NCI-H1930 (cell line): Measurements from ENCODE around the gene EHMT1.
"Not testable (repeated sequence)": the region's sequence is repeated elsewhere in the genome, so short reads cannot be mapped to it uniquely, and the experiment has no call there.

Experiments used
- DNase-seq, 2 experiments: peaks; one replicate each; lab custom pipeline; 2025; lab: John Stamatoyannopoulos, UW

EHMT1 gene

DNA sequence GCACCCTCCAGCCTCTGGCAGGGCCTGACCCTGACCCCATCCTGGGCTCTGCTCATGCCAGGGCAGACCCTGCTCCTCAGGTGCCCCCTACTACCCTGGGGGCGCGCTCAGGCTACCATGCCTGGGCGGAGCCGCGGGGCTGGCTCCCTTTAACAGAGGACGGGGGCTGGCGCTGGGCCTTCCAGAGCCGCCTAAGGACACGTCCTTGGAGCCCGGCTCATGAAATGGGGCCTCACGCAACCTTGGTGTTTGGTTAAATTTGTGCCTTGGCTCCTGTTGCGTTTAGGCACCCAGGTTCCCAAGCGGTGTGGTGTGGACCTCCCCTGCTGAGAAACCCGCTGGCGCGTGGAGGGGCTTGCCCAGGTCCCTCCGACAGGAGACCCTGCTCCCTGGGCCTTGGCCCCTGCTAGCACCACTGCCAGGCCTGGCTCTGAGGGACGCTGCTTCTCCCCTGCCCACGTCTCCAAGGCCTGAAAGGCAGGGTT is 3.4 kb upstream of the EHMT1 start:
- no peak for DNase-seq

DNA sequence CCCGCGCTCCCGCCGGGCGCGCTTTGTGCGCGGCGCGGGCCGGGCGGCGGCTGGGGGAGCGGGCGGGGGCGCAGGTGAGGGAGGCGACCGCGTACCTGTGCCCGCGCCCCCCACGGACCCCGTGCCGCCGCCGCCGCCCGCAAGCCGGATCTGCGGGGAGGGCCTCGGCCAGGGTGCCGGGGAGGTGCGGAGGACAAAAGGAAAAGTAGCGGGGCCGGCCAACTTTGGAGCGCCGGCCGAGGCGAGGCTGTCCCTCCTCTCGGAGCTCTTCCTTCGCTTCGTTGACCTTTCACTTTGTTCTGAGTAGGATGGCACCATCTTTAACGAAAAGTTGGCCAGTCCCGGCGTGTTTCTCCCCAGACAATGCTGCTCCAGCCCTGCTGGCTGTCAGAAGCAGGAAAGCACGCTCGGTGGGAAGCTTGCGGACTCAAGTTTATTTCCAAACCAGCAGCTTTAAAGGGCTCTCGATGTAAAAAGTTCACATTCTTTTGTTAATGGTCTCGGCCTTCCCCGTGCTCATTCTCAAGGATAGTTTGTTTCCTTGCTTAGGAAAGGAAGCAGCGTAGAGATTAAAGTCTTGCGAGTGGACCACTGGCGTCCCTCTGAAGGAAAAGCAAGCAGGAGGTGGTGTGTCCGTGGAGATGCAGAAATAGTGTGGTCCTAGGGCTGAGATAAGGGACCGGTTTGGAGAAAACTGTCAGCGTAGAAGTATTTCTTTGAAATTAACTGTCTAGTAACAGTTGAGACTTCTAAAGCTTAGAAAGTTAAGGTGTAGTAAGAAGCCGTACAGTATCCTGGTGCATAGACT is 639 bp downstream of the EHMT1 start:
- DNase-seq, result no peak

DNA sequence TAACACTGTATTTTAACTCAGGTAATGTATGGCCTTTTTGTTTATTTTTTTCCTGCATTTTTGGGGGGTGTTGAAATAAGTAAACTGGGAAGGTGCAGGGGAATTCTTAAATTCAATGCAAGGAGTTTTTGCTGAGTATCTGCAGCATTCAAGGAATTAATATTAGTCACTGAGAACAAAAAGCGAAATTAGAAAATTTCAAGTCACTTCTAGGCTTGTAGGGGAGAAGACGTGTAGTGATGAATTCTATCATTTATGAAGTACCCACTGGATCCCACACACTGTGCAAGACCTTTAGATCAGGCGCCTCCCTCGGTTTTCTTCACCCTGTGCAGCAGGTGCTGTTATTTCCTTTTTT is 1.2 kb downstream of the EHMT1 start:
- no peak for DNase-seq

DNA sequence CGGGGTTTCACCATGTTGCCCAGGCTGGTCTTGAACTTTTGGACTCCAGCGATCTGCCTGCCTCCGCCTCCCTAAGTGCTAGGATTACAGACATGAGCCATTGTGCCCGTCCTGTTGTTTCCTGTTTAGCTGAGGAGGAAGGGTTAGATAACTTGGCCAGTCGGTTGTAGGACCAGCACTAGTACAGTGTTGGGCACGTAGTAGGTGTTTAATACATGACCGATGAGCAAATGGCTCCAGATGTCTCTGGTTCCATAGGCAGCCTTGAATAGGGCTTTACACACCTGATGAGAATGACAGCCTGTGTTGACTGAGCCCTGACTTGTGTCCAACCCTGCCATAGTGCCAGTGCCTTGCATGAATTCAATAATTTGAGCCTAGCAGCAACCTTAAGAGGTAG is 1.8 kb downstream of the EHMT1 start:
- no peak for DNase-seq

DNA sequence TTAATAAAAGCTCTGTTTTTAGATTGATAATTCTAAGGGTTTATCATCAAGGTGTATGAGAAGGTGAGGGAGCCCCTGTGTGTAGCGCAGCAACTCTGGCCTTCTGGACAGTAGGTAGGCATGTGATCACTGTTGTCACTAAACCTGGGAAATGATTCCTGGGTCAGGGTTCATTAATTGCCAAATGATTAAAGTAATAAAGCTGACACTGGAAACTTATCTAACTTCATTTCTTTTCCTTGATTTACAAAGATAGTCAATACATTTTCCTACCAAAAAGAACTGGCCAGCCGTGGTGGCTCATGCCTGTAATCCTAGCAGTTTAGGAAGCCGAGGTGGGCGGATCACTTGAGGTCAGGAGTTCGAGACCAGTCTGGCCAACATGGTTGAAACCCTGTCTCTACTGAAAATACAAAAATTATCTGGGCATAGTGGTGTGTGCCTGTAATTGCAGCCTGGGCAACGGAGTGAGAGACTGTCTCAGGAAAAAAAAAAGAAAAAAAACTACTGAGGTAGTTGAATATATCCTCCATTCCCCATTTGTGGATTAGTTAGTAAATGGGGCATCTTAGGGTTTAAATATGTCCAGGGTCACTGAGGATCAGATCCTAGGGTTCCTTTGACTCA is 2.4 kb downstream of the EHMT1 start:
- no peak for DNase-seq

DNA sequence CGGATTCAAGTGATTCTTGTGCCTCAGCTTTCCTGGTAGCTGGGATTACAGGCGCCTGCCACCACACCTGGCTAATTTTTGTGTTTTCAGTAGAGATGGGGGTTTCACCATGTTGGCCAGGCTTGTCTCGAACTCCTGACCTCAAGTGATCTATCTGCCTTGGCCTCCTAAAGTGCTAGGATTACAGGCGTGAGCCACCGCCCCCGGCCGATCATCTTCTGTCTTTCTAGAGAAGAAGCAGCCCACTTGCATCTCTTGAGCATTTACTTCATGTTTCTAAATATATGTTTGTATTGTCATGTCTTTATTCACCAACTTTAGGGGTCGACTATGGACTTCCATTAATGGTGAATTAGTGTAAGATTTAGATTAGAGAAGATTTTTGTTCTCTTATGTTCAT is 3.4 kb downstream of the EHMT1 start:
- not testable (repeated sequence) for DNase-seq

DNA sequence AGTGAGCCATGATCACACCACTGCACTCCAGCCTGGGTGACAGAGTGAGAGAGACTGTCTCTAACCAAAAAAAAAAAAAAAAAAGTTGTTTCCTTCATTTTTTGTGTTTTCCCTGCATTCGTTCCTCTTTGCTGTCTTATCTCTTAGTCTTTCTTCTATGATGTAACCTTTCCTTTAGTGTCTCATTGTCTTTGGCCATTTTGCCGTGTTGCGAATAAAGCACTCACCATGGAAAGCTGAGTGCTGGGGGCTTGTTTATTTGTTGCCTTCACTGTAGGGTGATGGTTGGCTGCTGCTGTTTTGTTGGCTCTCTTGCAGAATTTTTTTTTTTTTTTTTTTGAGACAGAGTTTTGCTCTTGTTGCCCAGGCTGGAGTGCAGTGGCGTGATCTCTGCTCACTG is 7.7 kb downstream of the EHMT1 start:
- DNase-seq, result no peak

DNA sequence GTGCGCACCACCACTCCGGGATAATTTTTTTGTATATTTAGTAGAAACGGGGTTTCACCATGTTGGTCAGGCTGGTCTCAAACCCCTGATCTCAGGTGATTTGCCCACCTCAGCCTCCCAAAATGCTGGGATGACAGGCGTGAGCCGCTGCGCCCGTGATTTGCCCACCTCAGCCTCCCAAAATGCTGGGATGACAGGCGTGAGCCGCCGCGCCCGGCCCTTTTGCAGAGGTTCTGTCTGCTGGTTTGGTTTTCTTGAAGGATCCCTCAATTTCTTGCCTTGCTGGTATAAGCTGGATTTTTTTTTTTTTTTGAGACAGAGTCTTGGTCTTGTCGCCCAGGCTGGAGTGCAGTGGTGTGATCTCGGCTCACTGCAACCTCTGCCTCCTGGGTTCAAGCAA is 8.6 kb downstream of the EHMT1 start:
- not testable (repeated sequence) for DNase-seq

DNA sequence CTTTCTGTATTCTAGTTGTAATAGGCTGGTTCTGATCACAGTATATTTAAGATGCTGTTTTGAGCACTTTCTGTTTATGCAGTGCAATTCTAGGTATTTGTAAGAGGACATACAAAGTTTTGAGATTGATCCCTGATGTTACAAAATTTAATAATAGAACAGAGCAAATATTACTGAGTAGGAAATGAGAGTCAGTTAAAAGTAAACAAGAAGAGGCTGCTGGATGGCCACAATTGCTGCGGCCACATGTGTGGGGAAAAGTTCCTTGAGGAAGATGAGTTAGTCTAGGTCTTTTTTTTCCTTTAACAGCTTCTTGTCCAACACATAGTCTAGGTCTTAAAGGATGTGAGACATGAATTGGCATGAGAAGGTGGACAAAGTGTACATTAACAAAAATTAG is 11.3 kb downstream of the EHMT1 start:
- DNase-seq, result no peak

DNA sequence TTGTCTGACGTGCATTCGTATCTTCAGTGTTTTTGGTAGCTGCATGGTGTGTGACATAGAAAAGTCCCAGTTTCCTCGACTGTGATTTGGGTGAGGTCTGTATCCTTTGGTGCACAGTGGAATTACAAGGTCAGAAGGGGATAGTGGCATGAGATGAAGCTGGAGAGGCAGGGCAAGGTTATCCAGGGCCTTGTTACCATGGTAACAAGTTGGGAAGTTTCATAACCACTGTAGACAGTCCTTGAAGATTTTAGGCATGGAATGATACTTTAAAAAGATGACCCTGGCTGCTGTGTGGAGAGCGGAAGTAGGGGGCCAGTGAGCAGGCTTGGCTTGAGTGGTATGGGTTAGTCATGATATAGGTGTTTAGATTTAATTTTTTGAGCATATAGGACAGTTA is 11.9 kb downstream of the EHMT1 start:
- DNase-seq, result no peak

DNA sequence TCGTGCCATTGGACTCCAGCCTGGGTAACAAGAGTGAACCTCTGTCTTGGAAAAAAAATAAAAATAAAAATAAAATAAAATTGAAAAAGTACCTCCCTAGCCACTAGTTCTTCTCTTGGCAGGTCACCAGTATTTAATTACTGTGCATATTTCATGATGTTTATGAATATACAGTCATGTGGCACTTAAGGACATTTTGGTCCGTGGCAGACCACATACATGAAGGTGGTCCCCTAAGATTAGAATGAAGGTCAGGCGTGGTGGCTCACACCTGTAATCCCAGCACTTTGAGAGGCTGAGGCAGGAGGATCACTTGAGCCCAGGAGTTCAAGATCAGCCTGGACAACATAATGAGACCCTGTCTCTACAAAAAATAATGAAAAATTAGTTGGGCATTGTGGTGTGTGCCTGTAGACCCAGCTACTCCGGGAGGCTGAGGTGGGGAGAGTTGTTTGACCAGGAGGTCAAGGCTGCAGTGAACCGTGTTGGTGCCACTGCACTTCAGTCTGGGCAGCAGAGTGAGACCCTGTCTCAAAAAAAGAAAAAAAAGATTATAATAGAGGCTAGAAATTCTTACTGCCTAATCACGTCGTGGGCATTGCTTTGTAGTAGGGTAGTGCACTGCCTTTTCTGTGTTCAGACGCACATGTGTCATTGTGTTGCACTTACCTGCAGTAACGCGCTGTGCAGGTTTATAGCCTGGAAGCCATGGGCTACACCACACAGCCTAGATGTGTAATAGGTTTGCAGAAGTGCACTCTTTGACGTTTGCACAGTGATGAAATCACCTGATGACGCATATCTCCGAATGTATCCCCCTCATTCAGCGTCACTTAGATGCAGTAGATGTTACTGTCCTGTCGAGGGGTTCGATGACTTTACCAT is 12.8 kb downstream of the EHMT1 start:
- no peak for DNase-seq

DNA sequence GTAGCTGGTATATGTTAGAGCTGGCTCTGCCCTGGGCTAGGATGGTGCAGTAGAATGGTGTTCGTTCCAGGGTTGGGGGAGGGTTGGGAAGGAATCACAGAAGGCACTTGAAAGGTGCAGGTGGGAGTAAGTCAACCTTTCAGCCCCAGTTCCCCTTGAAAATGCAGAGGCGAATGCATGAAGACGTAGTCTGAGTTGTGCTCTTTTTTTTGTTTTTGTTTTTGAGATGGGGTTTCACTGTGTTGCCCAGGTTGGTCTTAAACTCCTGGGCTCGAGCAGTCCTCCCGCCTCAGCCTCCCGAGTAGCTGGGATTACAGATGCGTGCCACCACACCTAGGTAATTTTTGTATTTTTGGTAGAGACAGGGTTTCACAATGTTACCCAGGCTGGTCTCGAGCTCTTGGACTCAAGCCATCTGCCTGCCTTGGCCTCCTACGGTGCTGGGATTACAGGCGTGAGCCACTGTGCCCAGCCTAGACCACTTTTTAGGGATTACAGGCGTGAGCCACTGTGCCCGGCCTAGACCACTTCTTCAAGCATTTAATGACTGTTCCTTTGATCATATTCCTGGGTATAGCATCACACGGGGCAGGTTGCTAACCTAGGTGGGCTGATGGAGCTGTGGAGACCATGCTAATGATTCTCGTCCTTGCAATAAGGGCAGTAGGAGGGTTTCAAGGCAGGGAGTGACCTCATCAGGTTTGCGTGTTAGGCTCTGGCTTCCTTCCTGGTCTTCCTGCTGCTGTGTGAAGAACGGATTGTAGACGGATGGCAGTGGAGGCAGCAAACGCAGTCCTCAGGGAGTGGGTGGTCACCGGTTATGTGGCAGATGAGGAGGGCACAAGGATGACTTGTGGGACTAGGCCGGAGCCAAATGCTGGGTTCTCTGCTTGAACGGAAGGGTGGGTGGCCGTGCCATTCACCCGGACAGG is 13.7 kb downstream of the EHMT1 start:
- DNase-seq, result no peak

DNA sequence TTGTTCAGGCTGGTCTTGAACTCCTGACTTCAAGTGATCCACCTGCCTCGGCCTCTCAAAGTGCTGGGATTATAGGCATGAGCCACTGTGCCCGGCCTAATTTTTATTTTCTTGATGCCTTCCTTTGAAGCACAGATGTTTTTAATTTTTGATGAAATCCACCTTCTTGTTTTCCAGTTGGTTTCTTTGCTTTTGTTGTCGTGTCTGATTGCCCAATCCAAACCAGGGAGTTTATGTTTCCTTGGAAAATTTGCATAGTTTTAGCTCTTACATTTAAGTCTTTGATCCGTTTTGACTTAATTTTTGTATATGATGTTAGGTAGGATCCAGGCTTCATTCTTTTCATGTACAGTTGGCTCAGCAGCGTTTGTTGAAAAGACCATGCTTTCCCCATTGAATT is 15.2 kb downstream of the EHMT1 start:
- no peak for DNase-seq

DNA sequence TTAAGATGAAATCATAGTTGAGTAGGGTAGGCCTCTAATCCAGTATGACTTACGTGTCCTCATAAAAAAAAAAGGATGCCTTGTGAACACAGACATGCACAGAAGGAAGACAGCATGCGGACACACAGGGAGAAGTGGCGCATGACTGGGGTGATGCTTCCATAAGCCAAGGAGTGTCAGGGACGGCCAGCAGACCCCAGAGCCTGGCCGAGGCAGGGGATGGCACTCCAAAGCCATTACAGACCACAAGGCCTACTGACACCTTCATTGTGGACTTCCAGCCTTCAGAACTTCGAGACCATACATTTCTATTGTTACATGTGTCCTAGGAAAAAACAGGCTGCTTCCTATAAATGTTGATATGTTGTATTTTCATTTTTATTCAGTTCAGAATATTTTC is 19.9 kb downstream of the EHMT1 start:
- DNase-seq, result no peak

DNA sequence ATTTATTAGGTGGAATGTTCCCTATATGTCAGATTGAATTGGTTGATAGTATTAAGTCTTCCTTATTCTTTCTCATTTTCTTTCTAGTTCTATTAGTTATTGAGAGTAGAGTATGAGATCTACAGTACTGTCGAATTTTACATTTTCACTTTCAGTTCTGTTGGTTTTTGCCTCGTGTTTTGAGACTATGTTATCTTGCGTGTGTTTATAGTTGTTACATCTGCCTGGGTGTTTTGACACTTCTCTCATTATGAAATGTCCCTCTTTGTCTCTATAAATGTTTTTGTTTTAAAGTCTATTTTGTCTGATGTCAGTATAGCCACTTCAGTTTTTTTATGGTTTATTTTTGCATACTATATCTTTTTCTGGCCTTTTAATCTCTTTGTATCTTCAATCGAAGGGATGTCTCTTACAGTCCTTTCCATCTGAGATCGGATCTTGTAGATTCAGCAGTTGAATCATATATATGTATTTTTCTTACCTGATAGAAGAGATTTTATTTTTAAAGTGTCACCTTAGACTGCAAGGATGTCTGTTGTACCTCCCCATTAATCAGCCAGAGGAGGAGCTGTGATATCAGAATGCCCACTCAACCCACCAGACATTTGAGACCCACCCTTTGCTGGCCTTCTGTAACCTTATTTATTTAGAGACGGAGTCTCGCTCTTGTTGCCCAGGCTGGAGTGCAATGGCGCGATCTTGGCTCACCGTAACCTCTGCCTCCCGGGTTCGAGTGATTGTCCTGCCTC is 20.7 kb downstream of the EHMT1 start:
- no peak for DNase-seq

DNA sequence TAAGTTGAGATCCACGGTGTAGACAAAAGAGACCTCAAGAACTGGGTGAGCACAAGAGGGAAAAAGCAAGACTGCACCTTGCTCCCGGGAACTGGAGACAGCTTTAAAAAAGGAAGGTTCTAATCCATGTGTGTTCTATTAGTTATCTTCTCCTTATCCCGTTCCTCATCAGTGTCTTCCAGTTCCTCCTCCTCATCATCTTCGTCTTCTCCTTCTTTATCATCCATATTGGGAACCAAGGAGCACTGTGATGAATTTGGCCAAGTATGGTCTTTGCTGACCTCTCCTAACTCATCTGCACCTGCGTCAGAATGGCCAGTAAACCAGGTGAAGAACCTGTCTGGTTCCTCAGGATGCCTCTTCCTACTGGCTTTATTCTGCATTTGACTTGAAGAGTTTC is 22.1 kb downstream of the EHMT1 start:
- DNase-seq, result no peak

DNA sequence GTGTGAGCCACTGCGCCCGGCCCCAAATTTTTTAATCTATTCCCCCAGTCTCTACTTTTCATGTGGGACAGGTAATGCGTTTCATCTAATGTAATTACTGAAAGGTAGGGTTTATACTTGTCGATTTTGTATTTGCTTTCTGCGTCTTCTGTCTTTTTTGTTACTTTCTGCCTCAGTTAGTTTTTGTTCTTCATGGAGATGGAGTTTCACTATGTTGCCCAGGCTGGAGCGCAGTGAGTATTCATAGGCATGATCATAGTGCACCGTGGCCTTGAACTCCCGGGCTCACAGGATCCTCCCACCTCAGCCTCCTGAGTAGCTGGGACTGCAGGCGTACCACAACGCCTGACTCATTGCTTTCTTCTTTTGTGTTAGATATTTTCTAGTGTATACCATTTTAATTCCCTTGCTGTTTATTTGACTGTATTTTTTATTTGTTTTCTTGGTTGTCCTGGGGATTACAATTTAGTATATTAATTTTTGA is 23.4 kb downstream of the EHMT1 start:
- no peak for DNase-seq

DNA sequence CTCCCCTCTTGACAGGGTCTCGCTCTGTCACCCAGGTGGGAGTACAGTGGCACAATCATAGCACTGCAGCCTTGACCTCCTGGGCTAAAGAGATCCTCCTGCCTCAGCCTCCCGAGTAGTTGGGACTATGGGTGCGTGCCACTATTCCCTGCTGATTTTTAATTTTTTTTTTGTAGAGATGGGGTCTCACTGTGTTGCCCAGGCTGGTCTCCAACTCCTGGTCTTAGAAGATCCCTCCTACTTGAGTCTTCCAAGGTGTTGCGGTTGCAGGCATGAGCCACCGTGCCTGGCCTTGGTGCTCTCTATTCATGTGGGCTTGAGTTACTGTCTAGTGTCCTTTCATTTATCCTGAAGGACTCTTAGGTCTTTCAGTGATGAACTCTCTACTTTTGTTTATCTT is 24.1 kb downstream of the EHMT1 start:
- no peak for DNase-seq

DNA sequence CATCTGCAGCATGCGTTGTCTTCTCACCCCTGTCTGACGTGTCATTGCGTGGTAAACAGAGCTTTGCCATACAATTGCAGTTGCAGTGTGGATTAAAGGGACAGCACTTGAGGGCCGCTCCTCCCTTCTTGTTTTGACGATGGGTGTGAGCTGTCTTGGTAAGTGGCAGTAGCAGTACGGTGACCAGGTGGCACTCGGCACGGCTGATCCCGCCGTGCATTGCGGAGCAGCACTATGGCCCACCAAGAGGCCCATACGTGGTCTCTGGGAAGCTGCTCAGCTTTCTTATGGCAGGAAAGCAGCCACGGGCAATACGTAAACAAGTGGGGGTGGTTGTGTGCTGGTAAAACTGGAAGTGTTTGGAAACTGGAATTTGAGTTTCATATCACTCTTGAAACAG is 25.1 kb downstream of the EHMT1 start:
- no peak for DNase-seq

DNA sequence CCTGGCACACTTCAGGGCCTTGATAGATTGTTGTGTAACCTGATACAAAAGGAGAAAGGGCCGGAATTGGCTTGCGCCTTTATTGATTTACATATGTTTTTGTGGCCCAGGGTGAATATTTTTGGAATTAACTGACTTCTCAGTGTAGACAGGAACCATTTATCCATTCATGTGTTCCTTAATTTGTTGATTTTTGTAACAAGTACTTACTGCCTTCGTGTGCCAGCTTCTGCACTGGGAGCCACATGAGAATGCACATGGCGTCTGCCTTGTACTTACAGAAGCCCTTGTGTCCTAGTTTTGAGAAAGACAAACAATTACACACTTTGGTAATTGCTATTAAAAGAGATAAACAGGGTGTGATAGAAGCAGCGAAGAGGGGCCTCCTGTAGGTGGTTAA is 26.4 kb downstream of the EHMT1 start:
- DNase-seq, result no peak

DNA sequence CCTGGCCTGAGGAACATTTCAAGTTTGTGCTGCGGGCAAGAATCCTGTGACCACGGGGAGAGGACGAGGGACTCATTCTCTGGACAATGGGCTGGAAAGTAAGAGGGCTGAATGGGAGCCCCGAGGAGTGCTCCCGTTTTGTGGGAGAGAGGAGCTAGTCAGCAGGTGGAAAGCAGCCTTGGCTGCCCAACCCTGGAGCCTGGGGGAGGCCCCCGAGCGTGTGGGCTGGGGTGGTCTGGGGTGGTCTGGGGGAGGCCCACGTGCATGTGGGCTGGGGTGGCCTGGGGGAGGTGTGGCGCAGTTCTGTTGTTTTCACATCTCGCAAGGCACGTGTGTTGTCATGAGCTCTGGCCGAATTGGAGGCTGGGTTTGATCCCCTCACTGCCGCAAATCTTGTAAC is 27.5 kb downstream of the EHMT1 start:
- DNase-seq, result no peak
